SU-DHL-6 (cell line): Measurements from ENCODE around the gene NOD2.

Experiments
- H2AFZ ChIP-seq: fragments of 200-600 bp; sonication (generic); 2 replicates; pipeline ENCODE4 v1.6.1; 2014; ENCODE audit warnings: low read depth, mild to moderate bottlenecking, moderate library complexity, mixed read lengths, antibody characterized with exemption, low read length; ENCODE audit not compliant: severe bottlenecking
- H3F3A ChIP-seq: fragments of 200-600 bp; shearing (Covaris generic); 2 replicates; pipeline ENCODE4 v1.6.0; 2016; ENCODE audit warnings: antibody characterized with exemption, mild to moderate bottlenecking; ENCODE audit not compliant: insufficient read depth
- H3K27ac ChIP-seq: fragments of 200-600 bp; sonication (generic); 2 replicates; pipeline ENCODE4 v1.5.1; 2016; ENCODE audit warnings: low read depth, mild to moderate bottlenecking, low read length, moderate library complexity, mixed read lengths
- H3K27me3 ChIP-seq: fragments of 200-600 bp; sonication (generic), shearing (Covaris generic); 2 replicates; pipeline ENCODE4 v1.6.0; 2014; ENCODE audit warnings: mild to moderate bottlenecking, low read length
- H3K36me3 ChIP-seq: fragments of 200-600 bp; sonication (generic); 2 replicates; pipeline ENCODE4 v1.6.1; 2014; ENCODE audit warnings: mild to moderate bottlenecking, low read length, mixed read lengths
- H3K4me2 ChIP-seq: fragments of 300-600, 200-600 bp; shearing (Covaris generic), sonication (generic); 2 replicates; pipeline ENCODE4 v1.6.0; 2014; ENCODE audit warnings: low read length, low read depth, mild to moderate bottlenecking; ENCODE audit not compliant: poor library complexity, severe bottlenecking
- H3K4me3 ChIP-seq: fragments of 200-600 bp; sonication (generic); 2 replicates; pipeline ENCODE4 v1.5.1; 2014; ENCODE audit warnings: antibody characterized with exemption, low read length, mild to moderate bottlenecking, mixed read lengths; ENCODE audit not compliant: insufficient read depth, poor library complexity, severe bottlenecking
- H3K79me2 ChIP-seq: fragments of 200-600 bp; sonication (generic); 2 replicates; pipeline ENCODE4 v1.6.1; 2014; ENCODE audit warnings: mild to moderate bottlenecking, low read length, moderate library complexity; ENCODE audit not compliant: insufficient read depth
- H3K9ac ChIP-seq: fragments of 200-600 bp; sonication (generic); 2 replicates; pipeline ENCODE4 v1.7.0; 2014; ENCODE audit warnings: mild to moderate bottlenecking, low read length
- H3K9me2 ChIP-seq: fragments of 200-600 bp; sonication (generic); replicated peaks from 2 replicates; pipeline ENCODE4 v1.6.1; 2014; ENCODE audit warnings: low read length; ENCODE audit not compliant: insufficient read depth
- H3K9me3 ChIP-seq: fragments of 200-600 bp; sonication (generic); 2 replicates; pipeline ENCODE4 v1.6.1; 2014; ENCODE audit warnings: low read length, mixed read lengths; ENCODE audit not compliant: insufficient read depth
- H4K20me1 ChIP-seq: fragments of 200-600 bp; sonication (generic); 2 replicates; pipeline ENCODE4 v1.6.1; 2014; ENCODE audit warnings: low read depth, mild to moderate bottlenecking, antibody characterized with exemption, low read length, moderate library complexity, mixed read lengths
- CTCF ChIP-seq: fragments of 200-600 bp; sonication (generic); IDR thresholded peaks from one replicate; pipeline ENCODE4 v1.5.1; 2017; ENCODE audit warnings: antibody characterized with exemption, mild to moderate bottlenecking, low read length, moderate library complexity; ENCODE audit not compliant: insufficient read depth, poor library complexity, severe bottlenecking
- EZH2phosphoT487 ChIP-seq: fragments of 200-600 bp; sonication (generic), shearing (Covaris generic); conservative IDR thresholded peaks from 2 replicates; pipeline ENCODE4 v1.6.1; 2018; ENCODE audit warnings: mild to moderate bottlenecking, antibody characterized with exemption, low read length, moderate library complexity, mixed read lengths

The NOD2 gene

GRCh38 chr16:50699326-50700159 is 6.1 kb downstream of the NOD2 start:
- no peak overlapping the region for H3K27ac ChIP-seq
- H3K9me3 ChIP-seq: peaks cover 9% of the 10 kb centered on the region; the same call in 1 of the 2 replicates
- no peak overlapping the region for H3K9ac ChIP-seq
- no peaks in the 10 kb centered on the region for H3K9me2 ChIP-seq
- H2AFZ ChIP-seq: no peak overlapping the region
- TF ChIP-seq CTCF (no peak), EZH2phosphoT487 (no peak)
- no peaks in the 10 kb centered on the region for H3K36me3 ChIP-seq
- H4K20me1 ChIP-seq: no peaks in the 10 kb centered on the region
- no peak overlapping the region for H3K4me3 ChIP-seq
- H3K4me2 ChIP-seq: no peak overlapping the region
- no peaks in the 10 kb centered on the region for H3K27me3 ChIP-seq
- no peaks in the 10 kb centered on the region for H3K79me2 ChIP-seq
- H3F3A ChIP-seq: no peaks in the 10 kb centered on the region

GRCh38 chr16:50702725-50703124 is 9.3 kb downstream of the NOD2 start:
- peaks cover 15% of the 10 kb centered on the region; the same call in 1 of the 2 replicates for H3K9me3 ChIP-seq
- no peak overlapping the region for H3K9ac ChIP-seq
- H3K27ac ChIP-seq: no peak overlapping the region
- no peaks in the 10 kb centered on the region for H4K20me1 ChIP-seq
- no peak overlapping the region for H2AFZ ChIP-seq
- H3K4me3 ChIP-seq: no peak overlapping the region
- H3K79me2 ChIP-seq: no peaks in the 10 kb centered on the region
- no peaks in the 10 kb centered on the region; the same call in 1 of the 2 replicates for H3K27me3 ChIP-seq
- no peaks in the 10 kb centered on the region for H3K36me3 ChIP-seq
- no peak overlapping the region for H3K4me2 ChIP-seq
- H3F3A ChIP-seq: no peaks in the 10 kb centered on the region
- TF ChIP-seq CTCF (no peak), EZH2phosphoT487 (no peak)
- no peaks in the 10 kb centered on the region for H3K9me2 ChIP-seq

- Histone ChIP-seq H3K9me3 (peaks cover 15% of the 10 kb centered on the region; the same call in 1 of the 2 replicates), H3K4me2 (no peak overlapping the region), H2AFZ (no peak overlapping the region), H3K9ac (no peak overlapping the region), H3K4me3 (no peak overlapping the region), H3K79me2 (no peaks in the 10 kb centered on the region), H3K9me2 (no peaks in the 10 kb centered on the region), H3K36me3 (no peaks in the 10 kb centered on the region), H3F3A (no peaks in the 10 kb centered on the region), H3K27me3 (no peaks in the 10 kb centered on the region; the same call in 1 of the 2 replicates), H4K20me1 (no peaks in the 10 kb centered on the region), H3K27ac (no peak overlapping the region)
- TF ChIP-seq CTCF (no peak), EZH2phosphoT487 (no peak)
Measured at GRCh38 chr16:50704245-50704644, 10.8 kb downstream of the NOD2 start.
